Tibial nerve (tissue), 3 donors: ENCODE results near the gene HNRNPU.

Experiments used
- CTCF ChIP-seq, 5 experiments: fragments of 200-600 bp in 3 of 5; fragments of 450-650 bp in 2 of 5; sonication (generic) in 3 of 5; IDR thresholded peaks; one replicate each; pipeline ENCODE4 v1.5.1; 2016 to 2019; ENCODE audit warnings: antibody characterized with exemption in 5 of 5, mild to moderate bottlenecking in 3 of 5, moderate library complexity in 2 of 5
- POLR2A ChIP-seq, 2 donors: fragments of 450-650 bp; IDR thresholded peaks; one replicate each; pipeline ENCODE4 v1.6.1; 2017; ENCODE audit warnings: antibody characterized with exemption in 2 of 2, mild to moderate bottlenecking in 2 of 2, moderate library complexity in 2 of 2

GRCh38 chr1:244817415-244817894, 46.9 kb downstream of the HNRNPU start:
- no peak for TF ChIP-seq CTCF (IDR thresholded peaks at IDR 0.05)
- no peak for TF ChIP-seq POLR2A (IDR thresholded peaks at IDR 0.05)
